ENCODE measurements around the gene H2AZ2.

DNA sequence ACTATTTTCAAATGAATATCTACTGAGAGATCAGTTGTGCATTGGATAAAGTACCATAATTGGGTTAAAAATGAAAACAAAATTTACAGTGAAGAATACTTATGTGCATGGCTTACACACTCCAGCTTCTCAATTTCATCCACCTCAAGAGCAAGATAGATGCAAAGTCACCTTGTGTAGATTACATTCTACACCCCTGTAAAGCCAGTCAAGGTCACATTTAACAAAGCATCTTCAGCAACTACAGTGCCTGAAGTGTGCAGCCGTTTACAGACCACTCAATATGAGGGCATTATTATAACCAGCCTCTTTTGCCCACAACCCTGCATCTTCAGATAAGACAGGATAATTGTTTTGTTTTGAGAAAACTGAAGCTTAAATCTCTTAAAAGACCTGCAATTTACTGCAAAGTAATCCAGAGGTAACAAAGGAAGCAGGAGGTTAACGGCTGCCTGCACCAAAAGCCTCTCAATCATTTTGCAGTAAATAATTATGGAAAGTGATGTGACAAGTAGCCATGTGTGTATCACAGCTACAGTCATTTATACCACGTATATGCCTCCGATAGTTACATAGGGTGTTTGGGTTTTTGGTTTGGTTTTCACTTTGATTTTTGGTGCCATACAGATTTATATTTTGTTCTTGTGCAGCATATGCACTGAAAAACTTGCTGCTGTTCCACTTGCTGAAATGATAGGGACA, 32.6 kb upstream of the H2AZ2 start:
- TF ChIP-seq EZH2 (IDR thresholded peaks at IDR 0.05; ENCODE audit: borderline replicate concordance, low read depth, low read length, severe bottlenecking) = no peak
- TF ChIP-seq, protein P1, sequence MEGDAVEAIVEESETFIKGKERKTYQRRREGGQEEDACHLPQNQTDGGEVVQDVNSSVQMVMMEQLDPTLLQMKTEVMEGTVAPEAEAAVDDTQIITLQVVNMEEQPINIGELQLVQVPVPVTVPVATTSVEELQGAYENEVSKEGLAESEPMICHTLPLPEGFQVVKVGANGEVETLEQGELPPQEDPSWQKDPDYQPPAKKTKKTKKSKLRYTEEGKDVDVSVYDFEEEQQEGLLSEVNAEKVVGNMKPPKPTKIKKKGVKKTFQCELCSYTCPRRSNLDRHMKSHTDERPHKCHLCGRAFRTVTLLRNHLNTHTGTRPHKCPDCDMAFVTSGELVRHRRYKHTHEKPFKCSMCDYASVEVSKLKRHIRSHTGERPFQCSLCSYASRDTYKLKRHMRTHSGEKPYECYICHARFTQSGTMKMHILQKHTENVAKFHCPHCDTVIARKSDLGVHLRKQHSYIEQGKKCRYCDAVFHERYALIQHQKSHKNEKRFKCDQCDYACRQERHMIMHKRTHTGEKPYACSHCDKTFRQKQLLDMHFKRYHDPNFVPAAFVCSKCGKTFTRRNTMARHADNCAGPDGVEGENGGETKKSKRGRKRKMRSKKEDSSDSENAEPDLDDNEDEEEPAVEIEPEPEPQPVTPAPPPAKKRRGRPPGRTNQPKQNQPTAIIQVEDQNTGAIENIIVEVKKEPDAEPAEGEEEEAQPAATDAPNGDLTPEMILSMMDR (IDR thresholded peaks at IDR 0.05; ENCODE audit: borderline replicate concordance, extremely low read depth, low read length, poor library complexity, severe bottlenecking) = no peak

Data from DND-41 (cell line).